AG10803 (cell line): ENCODE results near the gene BRD3OS.

Experiments
- DNase-seq: peaks from one replicate; pipeline ENCODE4 v3.0.0; 2010; ENCODE audit warnings: low read depth
- H3K4me3 ChIP-seq: 2 replicates; pipeline ENCODE4 v1.5.1; 2011; ENCODE audit warnings: mild to moderate bottlenecking, low read length, control low read depth
- CTCF ChIP-seq: conservative IDR thresholded peaks from 2 replicates; pipeline ENCODE4 v1.5.1; 2011; ENCODE audit warnings: mild to moderate bottlenecking, low read length, control low read depth, inconsistent platforms

Gene BRD3OS

DNA sequence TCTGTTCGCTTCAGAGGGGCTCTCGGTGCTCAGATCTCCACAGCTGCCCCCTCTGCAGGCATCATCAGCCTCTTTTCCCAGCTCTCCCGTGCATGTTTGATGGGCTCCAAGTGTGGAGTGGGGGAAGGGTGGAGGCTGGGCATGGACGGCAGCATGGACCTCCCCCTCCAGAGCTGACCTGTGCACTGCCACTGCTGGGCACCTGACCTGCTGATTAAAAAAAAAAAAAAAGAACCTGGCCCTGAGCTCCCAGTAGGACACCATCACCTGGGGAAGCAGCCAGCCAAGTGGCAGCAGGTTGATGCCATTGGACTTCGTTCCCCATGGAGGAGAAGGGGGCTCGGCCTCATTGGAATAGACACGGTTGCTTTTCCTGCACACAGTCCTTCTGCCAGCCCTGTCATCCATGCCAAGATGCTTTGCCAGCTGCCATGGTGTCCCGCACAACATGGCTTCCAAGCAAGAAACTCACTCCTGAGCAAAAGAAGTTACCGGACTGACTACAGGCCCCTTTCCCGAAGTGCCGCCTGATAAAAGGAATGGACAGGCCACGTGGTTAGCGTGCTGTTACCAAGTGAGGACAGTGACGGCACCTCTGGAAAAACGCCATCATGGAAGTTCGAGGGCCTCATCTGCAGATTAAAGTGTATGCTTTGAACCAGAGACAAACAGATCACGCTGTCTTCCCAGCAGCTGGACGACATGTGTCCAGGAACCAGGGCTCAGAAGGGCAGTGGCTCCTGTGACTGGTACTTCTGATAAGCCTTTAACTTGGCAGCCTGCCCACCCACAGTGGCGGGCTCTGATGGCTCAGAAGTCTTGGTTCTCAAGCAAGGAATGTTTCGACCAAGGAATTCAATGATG is 14.7 kb upstream of the BRD3OS start:
- no peak for TF ChIP-seq CTCF
- no peak overlapping the region for H3K4me3 ChIP-seq
- DNase-seq, result peak; percentile 29

- no peak for TF ChIP-seq CTCF
- DNase-seq, result no peak
- H3K4me3 ChIP-seq, result no peak overlapping the region
Measured at GRCh38 chr9:134011401-134011800, 13.9 kb upstream of the BRD3OS start.

GRCh38 chr9:134014946-134015345 is 10.3 kb upstream of the BRD3OS start:
- no peak for TF ChIP-seq CTCF
- H3K4me3 ChIP-seq, result no peak overlapping the region
- no peak for DNase-seq

GRCh38 chr9:134024214-134024792 is 978 bp upstream of the BRD3OS start:
- H3K4me3 ChIP-seq, result peak overlapping the region; percentile 56
- no peak for TF ChIP-seq CTCF
- DNase-seq, result no peak

GRCh38 chr9:134025606-134026541 is 593 bp downstream of the BRD3OS start:
- DNase-seq, result peak; percentile 40
- H3K4me3 ChIP-seq, result peak overlapping the region; percentile 85
- peak; percentile 33 for TF ChIP-seq CTCF

GRCh38 chr9:134026581-134026980 is 1.3 kb downstream of the BRD3OS start:
- H3K4me3 ChIP-seq, result peak overlapping the region; percentile 85
- no peak for DNase-seq
- no peak for TF ChIP-seq CTCF
